ENCODE measurements around the gene TTC21B.

DNA sequence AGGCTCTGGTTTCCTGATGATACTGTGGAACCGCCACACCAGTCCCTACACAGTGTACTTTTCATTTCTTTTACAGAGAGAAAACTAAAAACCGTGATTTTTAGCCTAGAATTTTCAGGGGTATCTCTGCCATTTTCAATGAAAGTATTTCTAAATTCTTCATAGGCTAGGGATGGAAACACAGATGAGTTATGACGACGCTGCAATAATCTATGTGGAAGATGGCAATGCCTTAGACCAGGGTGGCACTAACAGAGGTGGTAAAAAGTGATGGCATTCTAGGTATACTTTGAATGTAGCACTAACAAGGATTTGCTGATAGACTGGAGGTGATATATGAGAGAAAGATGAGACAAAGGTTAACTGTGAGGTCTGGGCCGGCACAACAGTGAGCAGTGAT, 56.5 kb downstream of the TTC21B start:
- TF ChIP-seq POLR2A (IDR thresholded peaks at IDR 0.05; ENCODE audit: low read depth) (no peak), POLR2AphosphoS5 (IDR thresholded peaks at IDR 0.05) (no peak), EP300 (IDR thresholded peaks at IDR 0.05) (no peak)
- TF ChIP-seq, protein P1, sequence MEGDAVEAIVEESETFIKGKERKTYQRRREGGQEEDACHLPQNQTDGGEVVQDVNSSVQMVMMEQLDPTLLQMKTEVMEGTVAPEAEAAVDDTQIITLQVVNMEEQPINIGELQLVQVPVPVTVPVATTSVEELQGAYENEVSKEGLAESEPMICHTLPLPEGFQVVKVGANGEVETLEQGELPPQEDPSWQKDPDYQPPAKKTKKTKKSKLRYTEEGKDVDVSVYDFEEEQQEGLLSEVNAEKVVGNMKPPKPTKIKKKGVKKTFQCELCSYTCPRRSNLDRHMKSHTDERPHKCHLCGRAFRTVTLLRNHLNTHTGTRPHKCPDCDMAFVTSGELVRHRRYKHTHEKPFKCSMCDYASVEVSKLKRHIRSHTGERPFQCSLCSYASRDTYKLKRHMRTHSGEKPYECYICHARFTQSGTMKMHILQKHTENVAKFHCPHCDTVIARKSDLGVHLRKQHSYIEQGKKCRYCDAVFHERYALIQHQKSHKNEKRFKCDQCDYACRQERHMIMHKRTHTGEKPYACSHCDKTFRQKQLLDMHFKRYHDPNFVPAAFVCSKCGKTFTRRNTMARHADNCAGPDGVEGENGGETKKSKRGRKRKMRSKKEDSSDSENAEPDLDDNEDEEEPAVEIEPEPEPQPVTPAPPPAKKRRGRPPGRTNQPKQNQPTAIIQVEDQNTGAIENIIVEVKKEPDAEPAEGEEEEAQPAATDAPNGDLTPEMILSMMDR (IDR thresholded peaks at IDR 0.05): no peak
